IMR-90 (cell line): ENCODE measurements around the gene MYOF.

Source experiments
- CTCF ChIP-seq: conservative IDR thresholded peaks from 2 replicates; pipeline ENCODE4 v1.5.1; 2012; ENCODE audit warnings: mild to moderate bottlenecking, low read depth, low read length, improper control_type of control experiment
- MAFK ChIP-seq: IDR thresholded peaks from 2 replicates; pipeline ENCODE4 v1.6.1; 2012; ENCODE audit warnings: low read depth, low read length, improper control_type of control experiment
- NFE2L2 ChIP-seq: fragments of 150-350 bp; IDR thresholded peaks from 2 replicates; pipeline ENCODE4 v1.6.1; 2016; ENCODE audit warnings: low read depth, mild to moderate bottlenecking, low read length
- RFX5 ChIP-seq: IDR thresholded peaks from 2 replicates; pipeline ENCODE4 v1.8.0; 2012; ENCODE audit warnings: low read depth, mild to moderate bottlenecking, low read length, moderate library complexity
- USF2 ChIP-seq: fragments of 150-350 bp; IDR thresholded peaks from 2 replicates; pipeline ENCODE4 v1.6.1; 2017; ENCODE audit warnings: mild to moderate bottlenecking, antibody characterized with exemption, low read length, low read depth

- TF ChIP-seq USF2 (no peak), MAFK (no peak), CTCF (no peak), RFX5 (no peak), NFE2L2 (no peak)
These were observed 33.9 kb upstream of the MYOF start for GRCh38 chr10:93516006-93516380.
